Stimulated activated CD4-positive, alpha-beta T cell treated with anti-CD3 and anti-CD28 coated beads, TNF-alpha, amount 100 ng/mL, for 48 hours (primary cell): ENCODE results near the gene FARSA.
"Not testable (repeated sequence)": the region's sequence is repeated elsewhere in the genome, so short reads cannot be mapped to it uniquely, and the experiment has no call there.

Experiments
- DNase-seq, 3 donors: peaks; one replicate each; pipeline ENCODE4 v3.0.0-alpha.2; 2020; ENCODE audit warnings: low read depth in 3 of 3

The FARSA gene

GRCh38 chr19:12890787-12891552 lies 42.5 kb downstream of the FARSA start, which contains the start of gene GCDH:
GCDH (plus strand) TSS chr19:12891160; CDS start chr19:12891305, 145 bp downstream.
- DNase-seq = peak; percentile 91 to 97 (median 94)

- DNase-seq = not testable (repeated sequence)
Measured at GRCh38 chr19:12890299-12890786, 43.2 kb downstream of the FARSA start.

GRCh38 chr19:12888006-12888603 lies 45.4 kb downstream of the FARSA start:
- no peak for DNase-seq

- no peak for DNase-seq
Measured at GRCh38 chr19:12886969-12887747, 46.4 kb downstream of the FARSA start, which contains the start of gene KLF1. KLF1 (minus strand) TSS chr19:12887201; CDS start chr19:12887140, 61 bp downstream.

- no peak for DNase-seq
Measured at GRCh38 chr19:12886651-12886968, 46.9 kb downstream of the FARSA start.

- DNase-seq = no peak
Measured at GRCh38 chr19:12885749-12886650, 47.5 kb downstream of the FARSA start.

- peak; percentile 77 to 95 (median 92) for DNase-seq
Measured at GRCh38 chr19:12884926-12885748, 48.4 kb downstream of the FARSA start.

- no peak for DNase-seq
Measured at GRCh38 chr19:12884627-12884925, 48.9 kb downstream of the FARSA start.

GRCh38 chr19:12884202-12884601 lies 49.3 kb downstream of the FARSA start:
- DNase-seq = no peak

- DNase-seq = no peak
Measured at GRCh38 chr19:12882589-12882988, 50.9 kb downstream of the FARSA start.

- DNase-seq = peak; percentile 82 to 91 (median 90)
Measured at GRCh38 chr19:12881172-12881808, 52.2 kb downstream of the FARSA start, which contains the start of gene DNASE2. DNASE2 (minus strand) TSS chr19:12881449; CDS start chr19:12881375, 74 bp downstream.

GRCh38 chr19:12880551-12881171 lies 52.9 kb downstream of the FARSA start:
- DNase-seq = no peak

- no peak for DNase-seq
Measured at GRCh38 chr19:12875086-12875485, 58.4 kb downstream of the FARSA start.

- DNase-seq = no peak
Measured at GRCh38 chr19:12873891-12874745, 59.4 kb downstream of the FARSA start.

GRCh38 chr19:12872941-12873890 lies 60.3 kb downstream of the FARSA start:
- DNase-seq = peak in 2 of 3 donors; percentile 57 to 73
